SU-DHL-6 (cell line): ENCODE results near the gene SHD.

Source experiments
- H2AFZ ChIP-seq: fragments of 200-600 bp; sonication (generic); 2 replicates; pipeline ENCODE4 v1.6.1; 2014; ENCODE audit warnings: low read depth, mild to moderate bottlenecking, moderate library complexity, mixed read lengths, antibody characterized with exemption, low read length; ENCODE audit not compliant: severe bottlenecking
- H3F3A ChIP-seq: fragments of 200-600 bp; shearing (Covaris generic); 2 replicates; pipeline ENCODE4 v1.6.0; 2016; ENCODE audit warnings: antibody characterized with exemption, mild to moderate bottlenecking; ENCODE audit not compliant: insufficient read depth
- H3K27ac ChIP-seq: fragments of 200-600 bp; sonication (generic); 2 replicates; pipeline ENCODE4 v1.5.1; 2016; ENCODE audit warnings: low read depth, mild to moderate bottlenecking, low read length, moderate library complexity, mixed read lengths
- H3K27me3 ChIP-seq: fragments of 200-600 bp; sonication (generic), shearing (Covaris generic); 2 replicates; pipeline ENCODE4 v1.6.0; 2014; ENCODE audit warnings: mild to moderate bottlenecking, low read length
- H3K36me3 ChIP-seq: fragments of 200-600 bp; sonication (generic); 2 replicates; pipeline ENCODE4 v1.6.1; 2014; ENCODE audit warnings: mild to moderate bottlenecking, low read length, mixed read lengths
- H3K4me2 ChIP-seq: fragments of 300-600, 200-600 bp; shearing (Covaris generic), sonication (generic); 2 replicates; pipeline ENCODE4 v1.6.0; 2014; ENCODE audit warnings: low read length, low read depth, mild to moderate bottlenecking; ENCODE audit not compliant: poor library complexity, severe bottlenecking
- H3K4me3 ChIP-seq: fragments of 200-600 bp; sonication (generic); 2 replicates; pipeline ENCODE4 v1.5.1; 2014; ENCODE audit warnings: antibody characterized with exemption, low read length, mild to moderate bottlenecking, mixed read lengths; ENCODE audit not compliant: insufficient read depth, poor library complexity, severe bottlenecking
- H3K79me2 ChIP-seq: fragments of 200-600 bp; sonication (generic); 2 replicates; pipeline ENCODE4 v1.6.1; 2014; ENCODE audit warnings: mild to moderate bottlenecking, low read length, moderate library complexity; ENCODE audit not compliant: insufficient read depth
- H3K9ac ChIP-seq: fragments of 200-600 bp; sonication (generic); 2 replicates; pipeline ENCODE4 v1.7.0; 2014; ENCODE audit warnings: mild to moderate bottlenecking, low read length
- H3K9me2 ChIP-seq: fragments of 200-600 bp; sonication (generic); replicated peaks from 2 replicates; pipeline ENCODE4 v1.6.1; 2014; ENCODE audit warnings: low read length; ENCODE audit not compliant: insufficient read depth
- H3K9me3 ChIP-seq: fragments of 200-600 bp; sonication (generic); 2 replicates; pipeline ENCODE4 v1.6.1; 2014; ENCODE audit warnings: low read length, mixed read lengths; ENCODE audit not compliant: insufficient read depth
- H4K20me1 ChIP-seq: fragments of 200-600 bp; sonication (generic); 2 replicates; pipeline ENCODE4 v1.6.1; 2014; ENCODE audit warnings: low read depth, mild to moderate bottlenecking, antibody characterized with exemption, low read length, moderate library complexity, mixed read lengths
- CTCF ChIP-seq: fragments of 200-600 bp; sonication (generic); IDR thresholded peaks from one replicate; pipeline ENCODE4 v1.5.1; 2017; ENCODE audit warnings: antibody characterized with exemption, mild to moderate bottlenecking, low read length, moderate library complexity; ENCODE audit not compliant: insufficient read depth, poor library complexity, severe bottlenecking
- EZH2phosphoT487 ChIP-seq: fragments of 200-600 bp; sonication (generic), shearing (Covaris generic); conservative IDR thresholded peaks from 2 replicates; pipeline ENCODE4 v1.6.1; 2018; ENCODE audit warnings: mild to moderate bottlenecking, antibody characterized with exemption, low read length, moderate library complexity, mixed read lengths

The SHD gene

GRCh38 chr19:4300589-4300988 is 21.5 kb downstream of the SHD start:
- H3K4me3 ChIP-seq, result no peak overlapping the region
- H3K27me3 ChIP-seq, result no peaks in the 10 kb centered on the region
- H4K20me1 ChIP-seq, result no peaks in the 10 kb centered on the region
- no peak overlapping the region for H3K4me2 ChIP-seq
- H3K9me2 ChIP-seq, result no peaks in the 10 kb centered on the region
- H3F3A ChIP-seq, result no peaks in the 10 kb centered on the region
- TF ChIP-seq CTCF, result no peak
- TF ChIP-seq EZH2phosphoT487, result no peak
- no peak overlapping the region for H3K9ac ChIP-seq
- H3K79me2 ChIP-seq, result no peaks in the 10 kb centered on the region
- H3K9me3 ChIP-seq, result no peaks in the 10 kb centered on the region
- H3K36me3 ChIP-seq, result no peaks in the 10 kb centered on the region
- no peak overlapping the region for H2AFZ ChIP-seq
- no peak overlapping the region for H3K27ac ChIP-seq

DNA sequence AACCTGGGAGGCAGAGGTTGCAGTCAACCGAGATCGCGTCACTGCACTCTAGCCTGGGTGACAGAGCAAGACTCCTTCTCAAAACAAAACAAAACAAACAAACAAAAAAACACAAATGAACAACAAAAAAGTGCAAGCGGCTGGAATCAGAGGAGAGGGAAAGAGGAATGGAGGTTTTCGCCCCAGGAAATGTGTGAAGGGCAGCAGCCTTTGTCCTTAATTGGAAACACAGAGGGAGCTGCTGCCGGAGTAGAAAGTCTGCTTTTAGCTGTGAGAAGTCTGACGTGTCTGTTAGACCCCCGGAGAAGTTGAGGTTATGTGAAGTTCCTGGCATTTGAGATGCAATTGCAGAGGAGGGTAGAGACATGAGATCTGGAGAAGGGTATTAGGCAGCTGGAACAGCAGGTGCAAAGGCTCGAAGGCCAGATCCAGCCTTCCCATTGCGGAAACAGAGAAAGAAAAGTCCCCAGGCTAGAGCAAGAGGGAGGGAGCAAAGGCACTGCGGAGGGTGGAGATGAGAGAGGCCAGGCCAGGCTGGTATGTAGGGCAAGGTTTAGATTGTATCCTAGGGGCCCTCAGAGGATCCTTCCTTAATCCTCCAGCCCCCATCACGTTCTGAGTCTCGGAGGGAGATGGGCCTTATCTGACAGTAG is 22.6 kb downstream of the SHD start:
- Histone ChIP-seq H3K4me2 (no peak overlapping the region), H3K27ac (no peak overlapping the region), H3K9me3 (no peaks in the 10 kb centered on the region), H3K27me3 (no peaks in the 10 kb centered on the region), H3K79me2 (no peaks in the 10 kb centered on the region), H3K4me3 (no peak overlapping the region), H2AFZ (no peak overlapping the region), H3K9me2 (no peaks in the 10 kb centered on the region), H3F3A (no peaks in the 10 kb centered on the region), H3K9ac (no peak overlapping the region), H3K36me3 (no peaks in the 10 kb centered on the region), H4K20me1 (no peaks in the 10 kb centered on the region)
- TF ChIP-seq CTCF (no peak), EZH2phosphoT487 (no peak)

GRCh38 chr19:4302243-4302640 is 23.2 kb downstream of the SHD start, which contains the start of gene TMIGD2:
Gene TMIGD2 (minus strand): TSS chr19:4302389. CDS start chr19:4302385, 4 bp downstream.
- H3F3A ChIP-seq, result no peaks in the 10 kb centered on the region
- H3K9me2 ChIP-seq, result no peaks in the 10 kb centered on the region
- no peak within 1 kb of the TSS for H3K4me2 ChIP-seq
- H3K27ac ChIP-seq, result no peak within 1 kb of the TSS
- no peaks in the 10 kb centered on the region for H3K36me3 ChIP-seq
- TF ChIP-seq CTCF (no peak), EZH2phosphoT487 (no peak)
- no peak within 1 kb of the TSS for H3K9ac ChIP-seq
- H2AFZ ChIP-seq, result no peak within 1 kb of the TSS
- no peaks in the 10 kb centered on the region for H4K20me1 ChIP-seq
- H3K9me3 ChIP-seq, result no peaks in the 10 kb centered on the region
- H3K4me3 ChIP-seq, result no peak within 1 kb of the TSS
- H3K79me2 ChIP-seq, result no peaks in the 10 kb centered on the region
- H3K27me3 ChIP-seq, result no peaks in the 10 kb centered on the region
